A673 (cell line): Measurements from ENCODE around the gene ZBTB20. TPM values are rescaled to one million over a fixed set of nuclear protein-coding genes. Genes with fewer than 3 reads are reported as not detected.

ENCODE experiments used
- BruUV-seq: library from RNA; stranded (reverse); fragments of 400-500 nt; replicated peaks from 2 replicates; lab custom pipeline; 2021; lab: Mats Ljungman, UMichigan
- CTCF ChIA-PET: fragments of 300-600 bp; sonication (Branson Sonifier 250); formaldehyde crosslinking; loops from one replicate; lab custom pipeline; 2022; ENCODE audit warnings: antibody characterized with exemption; lab: Charles Lee
- POLR2A ChIA-PET: fragments of 300-600 bp; sonication (Branson Sonifier 250); formaldehyde crosslinking; loops from one replicate; lab custom pipeline; 2022; ENCODE audit warnings: antibody characterized with exemption; ENCODE audit not compliant: low non-redundant PET; lab: Charles Lee
- DNase-seq: peaks from one replicate; pipeline ENCODE4 v3.0.0-alpha.2; 2015; ENCODE audit warnings: low spot score
- H3K27ac ChIP-seq: fragments of 200-600 bp; sonication (generic); 2 replicates; pipeline ENCODE4 v1.5.1; 2016; ENCODE audit warnings: mixed run types, low read depth, mild to moderate bottlenecking, mixed read lengths, antibody characterized with exemption, low read length; ENCODE audit not compliant: poor library complexity, severe bottlenecking
- H3K27me3 ChIP-seq: fragments of 200-600 bp; sonication (generic); replicated peaks from 2 replicates; pipeline ENCODE4 v1.6.1; 2017; ENCODE audit warnings: mixed run types, low read depth, mild to moderate bottlenecking, mixed read lengths, antibody characterized with exemption, low read length; ENCODE audit not compliant: insufficient read depth, poor library complexity
- H3K36me3 ChIP-seq: fragments of 200-600 bp; sonication (generic); 2 replicates; pipeline ENCODE4 v1.6.1; 2016; ENCODE audit warnings: mixed run types, mild to moderate bottlenecking, mixed read lengths, antibody characterized with exemption, low read length; ENCODE audit not compliant: insufficient read depth, poor library complexity, severe bottlenecking
- H3K4me1 ChIP-seq: fragments of 200-600 bp; sonication (generic); 2 replicates; pipeline ENCODE4 v1.6.1; 2017; ENCODE audit warnings: mixed run types, mild to moderate bottlenecking, mixed read lengths, antibody characterized with exemption, low read length; ENCODE audit not compliant: insufficient read depth, poor library complexity, severe bottlenecking
- H3K4me3 ChIP-seq: fragments of 200-600 bp; sonication (generic); 2 replicates; pipeline ENCODE4 v1.5.1; 2016; ENCODE audit warnings: low read depth, mixed run types, mild to moderate bottlenecking, mixed read lengths, low read length; ENCODE audit not compliant: poor library complexity, severe bottlenecking
- H3K9me3 ChIP-seq: fragments of 200-600 bp; sonication (generic); 2 replicates; pipeline ENCODE4 v1.6.1; 2016; ENCODE audit warnings: mixed run types, low read depth, mild to moderate bottlenecking, mixed read lengths, antibody characterized with exemption, low read length; ENCODE audit not compliant: poor library complexity, severe bottlenecking
- CTCF ChIP-seq: fragments of 300-800, 200-600 bp; sonication (generic); conservative IDR thresholded peaks from 2 replicates; pipeline ENCODE4 v1.5.1; 2017; ENCODE audit warnings: low read depth, mild to moderate bottlenecking, antibody characterized with exemption, low read length, moderate library complexity, mixed read lengths
- EZH2 ChIP-seq: fragments of 200-600 bp; sonication (generic); IDR thresholded peaks from 2 replicates; pipeline ENCODE4 v1.6.1; 2017; ENCODE audit warnings: borderline replicate concordance, low read depth, mild to moderate bottlenecking, mixed read lengths, antibody characterized with exemption, low read length; ENCODE audit not compliant: poor library complexity, severe bottlenecking
- intact Hi-C: fragments of 100-400 bp; cut with micrococcal nuclease; formaldehyde crosslinking; loops from one replicate; pipeline ENCODE4 v1.10.0; 2022; ENCODE audit not compliant: unreplicated experiment
- total RNA-seq: library from RNA; stranded (reverse); gene quantifications from 2 replicates; pipeline ENCODE4 v1.2.3, GENCODE V29; 2021

ZBTB20 gene
- total RNA-seq, 1 experiment from 2014 or later = 13.5 TPM

GRCh38 chr3:114953215-114953799 is 193.8 kb downstream of the ZBTB20 start:
- POLR2A ChIA-PET = no interaction called here
- peaks cover 15% of the 10 kb centered on the region for H3K9me3 ChIP-seq

DNA sequence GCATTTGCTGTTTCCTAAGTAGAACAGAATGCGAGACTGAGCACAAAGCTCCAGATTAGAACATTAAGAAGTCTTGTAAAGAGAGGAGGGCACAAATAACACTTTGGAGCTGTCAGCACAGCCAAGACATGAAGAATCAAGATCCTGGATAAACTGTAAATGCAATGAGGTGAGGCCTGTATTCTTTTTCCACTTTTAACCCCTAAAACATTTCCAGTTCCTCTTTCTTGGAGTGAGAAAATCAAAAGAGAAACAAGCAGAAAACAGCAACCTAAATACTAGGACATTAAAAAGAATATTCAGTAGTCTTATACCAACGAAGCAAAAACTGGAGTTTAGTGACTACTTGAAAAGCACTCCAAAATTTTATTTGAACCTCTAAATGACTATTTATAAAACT is 204.3 kb downstream of the ZBTB20 start:
- no peaks in the 10 kb centered on the region for H3K9me3 ChIP-seq
- CTCF ChIA-PET = no interaction called here
- TF ChIP-seq CTCF (no peak), EZH2 (no peak)
- no peak overlapping the region for H3K4me3 ChIP-seq
- no peak for DNase-seq
- H3K27ac ChIP-seq = no peak overlapping the region
- no TSS peak for BruUV-seq
- POLR2A ChIA-PET = no interaction called here
- no peaks in the 10 kb centered on the region for H3K4me1 ChIP-seq
- no peaks in the 10 kb centered on the region for H3K27me3 ChIP-seq
- intact Hi-C loops = no loop called here
- no peaks in the 10 kb centered on the region for H3K36me3 ChIP-seq

More at GRCh38 chr3:114953215-114953799, 193.8 kb downstream of the ZBTB20 start:
- Histone ChIP-seq H3K4me1 (no peaks in the 10 kb centered on the region), H3K4me3 (no peak overlapping the region), H3K27ac (no peak overlapping the region), H3K27me3 (no peaks in the 10 kb centered on the region), H3K36me3 (no peaks in the 10 kb centered on the region)
- intact Hi-C loops = no loop called here
- DNase-seq = no peak
- no TSS peak for BruUV-seq
- no peak for TF ChIP-seq EZH2
- no peak for TF ChIP-seq CTCF
- CTCF ChIA-PET = no interaction called here

DNA sequence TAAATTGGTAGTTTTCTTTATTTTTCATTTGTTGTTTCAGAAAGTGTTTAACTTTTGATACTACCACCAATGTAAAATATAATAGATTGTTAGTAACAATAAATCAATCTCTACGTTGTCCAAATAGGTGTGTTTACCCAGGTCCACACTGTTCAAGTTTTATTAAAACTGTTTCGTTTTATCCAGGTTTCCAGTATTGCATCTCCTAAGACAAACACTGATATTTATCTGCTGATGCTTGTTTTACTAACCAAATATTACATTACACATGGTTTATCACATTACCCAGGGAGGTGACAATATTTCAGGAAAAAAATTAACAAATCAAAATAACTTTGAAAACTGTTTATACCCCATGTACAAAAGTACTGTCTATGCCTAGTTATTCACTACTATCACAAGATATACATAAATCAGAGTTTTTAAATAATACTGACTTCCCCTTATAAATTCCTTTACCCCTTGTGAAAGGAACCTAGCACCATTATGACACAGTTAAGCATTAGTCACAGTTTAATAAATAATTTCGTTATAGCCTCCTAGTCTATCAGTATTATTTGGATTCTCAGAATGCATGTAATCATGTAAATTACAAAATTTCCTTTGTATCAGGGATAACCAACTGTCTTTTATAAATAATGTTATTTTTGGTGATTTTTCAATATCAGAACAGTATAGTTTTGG is 205.3 kb downstream of the ZBTB20 start:
- TF ChIP-seq EZH2 (no peak), CTCF (no peak)
- Histone ChIP-seq H3K4me3 (no peak overlapping the region), H3K36me3 (no peaks in the 10 kb centered on the region), H3K9me3 (no peaks in the 10 kb centered on the region), H3K27ac (no peak overlapping the region), H3K27me3 (no peaks in the 10 kb centered on the region), H3K4me1 (no peaks in the 10 kb centered on the region)
- intact Hi-C loops = no loop called here
- no peak for DNase-seq
- BruUV-seq = no TSS peak
- CTCF ChIA-PET = no interaction called here
- POLR2A ChIA-PET = no interaction called here
